SHP77 (cell line): ENCODE data around the gene USP30.
A peak's percentile ranks its signal among the peaks of the same experiment; 100 is the strongest.

ENCODE experiments used
- DNase-seq, 2 experiments: peaks; one replicate each; lab custom pipeline; 2025; lab: John Stamatoyannopoulos, UW

The USP30 gene

GRCh38 chr12:109126784-109127183 lies 74.4 kb downstream of the USP30 start:
- no peak for DNase-seq

- DNase-seq, result no peak
Observed at GRCh38 chr12:109127533-109128242, 75.3 kb downstream of the USP30 start.

- DNase-seq, result no peak
Observed at GRCh38 chr12:109130297-109131153, 78.1 kb downstream of the USP30 start.

- peak; percentile 44 to 59 for DNase-seq
Observed at GRCh38 chr12:109131154-109132050, 79.0 kb downstream of the USP30 start.

- DNase-seq, result no peak
Observed at GRCh38 chr12:109134186-109134917, 82.0 kb downstream of the USP30 start.

- DNase-seq, result no peak
Observed at GRCh38 chr12:109137055-109137454, 84.7 kb downstream of the USP30 start.
